Spleen (tissue), 11 donors: Measurements from ENCODE around the gene INSM1. TPM values are rescaled to one million over a fixed set of nuclear protein-coding genes. Genes with fewer than 3 reads are reported as not detected.

Source experiments
- DNase-seq: peaks from one replicate; pipeline ENCODE4 v3.0.0-alpha.2; 2020
- H3K27ac ChIP-seq, 8 donors: fragments of 200-600 bp; sonication (generic) in 7 of 8; 1 replicate in 4 of 8; 2 replicates in 4 of 8; pipeline versions ENCODE4 v1.5.0 to v1.8.0; 2016 to 2021; ENCODE audit warnings: inconsistent platforms in 4 of 8, mild to moderate bottlenecking in 4 of 8, moderate library complexity in 1 of 8
- H3K27me3 ChIP-seq, 7 donors: fragments of 200-600 bp; sonication (generic) in 6 of 7; replicated peaks in 1 of 7; 1 replicate in 4 of 7; 2 replicates in 3 of 7; pipeline versions ENCODE4 v1.5.0 to v1.8.0; 2016 to 2021; ENCODE audit warnings: inconsistent platforms in 3 of 7, mild to moderate bottlenecking in 1 of 7
- H3K36me3 ChIP-seq, 6 donors: fragments of 200-600 bp; sonication (generic) in 5 of 6; 1 replicate in 4 of 6; 2 replicates in 2 of 6; pipeline versions ENCODE4 v1.5.0 to v1.8.0; 2016 to 2021; ENCODE audit warnings: inconsistent platforms in 2 of 6
- H3K4me1 ChIP-seq, 6 donors: fragments of 200-600 bp; sonication (generic) in 5 of 6; 1 replicate in 3 of 6; 2 replicates in 3 of 6; pipeline versions ENCODE4 v1.5.0 to v1.8.0; 2016 to 2021; ENCODE audit warnings: inconsistent platforms in 3 of 6
- H3K4me3 ChIP-seq, 8 donors: fragments of 200-600 bp; sonication (generic) in 7 of 8; 1 replicate in 4 of 8; 2 replicates in 4 of 8; pipeline versions ENCODE4 v1.5.0 to v1.8.0; 2016 to 2021; ENCODE audit warnings: inconsistent platforms in 4 of 8, mild to moderate bottlenecking in 4 of 8, moderate library complexity in 2 of 8
- H3K9me3 ChIP-seq, 8 donors: fragments of 200-600 bp; sonication (generic) in 7 of 8; 1 replicate in 4 of 8; 2 replicates in 4 of 8; pipeline versions ENCODE4 v1.5.0 to v1.8.0; 2016 to 2021; ENCODE audit warnings: inconsistent platforms in 4 of 8
- CTCF ChIP-seq, 11 experiments: fragments of 200-600 bp in 7 of 11; fragments of 450-650 bp in 4 of 11; sonication (generic) in 4 of 11; IDR thresholded peaks in 8 of 11; conservative IDR thresholded peaks in 3 of 11; 1 replicate in 7 of 11; 2 replicates in 4 of 11; pipeline versions ENCODE4 v1.4.0 to v1.8.0; 2016 to 2021; ENCODE audit warnings: antibody characterized with exemption in 11 of 11, inconsistent platforms in 4 of 11, mild to moderate bottlenecking in 1 of 11
- POLR2A ChIP-seq, 3 donors: fragments of 450-650 bp; IDR thresholded peaks; one replicate each; pipeline ENCODE4 v1.5.1; 2017; ENCODE audit warnings: antibody characterized with exemption in 3 of 3, mild to moderate bottlenecking in 1 of 3
- POLR2AphosphoS5 ChIP-seq, 3 donors: sonication (generic); formaldehyde crosslinking; IDR thresholded peaks; one replicate each; pipeline ENCODE4 v1.5.1; 2017; ENCODE audit warnings: antibody characterized with exemption in 3 of 3
- WGBS, 5 donors: extraction: QIAGEN DNeasy Blood & Tissue Kit in 3 of 5; methylation state at CpG; one replicate each; pipeline versions ENCODE4 v1.1.5 to v1.1.7; 2013 to 2018; 5-methylcytosine and 5-hydroxymethylcytosine counted together
- intact Hi-C: fragments of 100-400 bp; cut with DNase I; formaldehyde crosslinking; loops from one replicate; pipeline ENCODE4 v1.15.0; 2023; ENCODE audit warnings: low total_unique reads
- polyA plus RNA-seq, 3 donors: library from polyadenylated mRNA; stranded (reverse); fragments of 200-250 nt; gene quantifications; one replicate each; pipeline ENCODE4 v1.2.1, GENCODE V29; 2013
- total RNA-seq, 7 donors: library from RNA; depleted of rRNA in 3 of 7; stranded (reverse); fragments of >200 nt in 3 of 7; fragmentation: NEBNext Ultra II Directional in 4 of 7; extraction: Animal tissue kit (Norgen Biotek cat#: 25700) in 4 of 7; gene quantifications; one replicate each; pipeline versions ENCODE4 v1.1.0 to v1.2.1, GENCODE V29; 2016 to 2021
- donor health status: healthy with polysubstance abuse.
- donor health status: DM: no; HTN: no; CAD: no; lungs with moderate emphysema.
- donor health status: DM: no; HTN: no; CAD: no.
- donor health status: Bipolar disorder and iron deficiency.
- donor health status: healthy.
- donor health status: DM: no; HTN: no; CAD: no.
- donor health status: DM: yes; HTN: yes; CAD: no.

The INSM1 gene
- total and polyA plus RNA-seq, 10 donors, result 0.15 to 0.59 (median 0.40) TPM; not detected in 3

- WGBS, 5 donors, result 71 to 82% (median 75%) methylated on average over 9 of the region's 9 CpGs
- Histone ChIP-seq H3K36me3 (peaks cover 0 to 24% (median 2%) of the 10 kb centered on the region in 6 donors), H3K9me3 (peaks cover 0 to under 1% (median 0%) of the 10 kb centered on the region in 8 donors), H3K27me3 (peaks cover 0 to 38% (median 0%) of the 10 kb centered on the region in 7 donors), H3K4me3 (no peak overlapping the region), H3K27ac (no peak overlapping the region), H3K4me1 (no peaks in the 10 kb centered on the region)
- no peak for TF ChIP-seq POLR2A (IDR thresholded peaks at IDR 0.05)
- TF ChIP-seq POLR2AphosphoS5 (IDR thresholded peaks at IDR 0.05), result no peak
- no peak for TF ChIP-seq CTCF (IDR thresholded peaks at IDR 0.05 in 8 of 11, conservative IDR thresholded peaks at IDR 0.05 in 3 of 11)
- intact Hi-C loops, result no loop called here
- no peak for DNase-seq
These were observed 18.3 kb downstream of the INSM1 start for GRCh38 chr20:20386192-20386591.

GRCh38 chr20:20390393-20390792 lies 22.5 kb downstream of the INSM1 start:
- no peak overlapping the region for H3K27ac ChIP-seq
- TF ChIP-seq CTCF (IDR thresholded peaks at IDR 0.05 in 8 of 11, conservative IDR thresholded peaks at IDR 0.05 in 3 of 11), result no peak
- no peak for TF ChIP-seq POLR2AphosphoS5 (IDR thresholded peaks at IDR 0.05)
- TF ChIP-seq POLR2A (IDR thresholded peaks at IDR 0.05), result no peak
- DNase-seq, result no peak
- H3K9me3 ChIP-seq, result no peaks in the 10 kb centered on the region
- H3K4me1 ChIP-seq, result peaks cover 0 to 23% (median 6%) of the 10 kb centered on the region in 6 donors
- 93 to 97% (median 95%) methylated on average over 9 of the region's 9 CpGs for WGBS, 5 donors
- H3K4me3 ChIP-seq, result no peak overlapping the region
- intact Hi-C loops, result no loop called here
- H3K27me3 ChIP-seq, result no peaks in the 10 kb centered on the region
- H3K36me3 ChIP-seq, result peaks cover 0 to 65% (median 13%) of the 10 kb centered on the region in 6 donors

GRCh38 chr20:20391115-20391514 lies 23.2 kb downstream of the INSM1 start:
- Histone ChIP-seq H3K4me1 (peaks cover 0 to 23% (median 6%) of the 10 kb centered on the region in 6 donors), H3K4me3 (no peak overlapping the region), H3K9me3 (no peaks in the 10 kb centered on the region), H3K27me3 (no peaks in the 10 kb centered on the region), H3K36me3 (peaks cover 0 to 73% (median 16%) of the 10 kb centered on the region in 6 donors), H3K27ac (no peak overlapping the region)
- TF ChIP-seq POLR2A (IDR thresholded peaks at IDR 0.05) (no peak), POLR2AphosphoS5 (IDR thresholded peaks at IDR 0.05) (no peak), CTCF (IDR thresholded peaks at IDR 0.05 in 8 of 11, conservative IDR thresholded peaks at IDR 0.05 in 3 of 11) (no peak)
- intact Hi-C loops, result no loop called here
- WGBS, 5 donors, result 77 to 92% (median 84%) methylated on average over 4 of the region's 4 CpGs
- DNase-seq, result no peak

GRCh38 chr20:20391766-20392165 lies 23.9 kb downstream of the INSM1 start:
- H3K36me3 ChIP-seq, result peaks cover 0 to 79% (median 16%) of the 10 kb centered on the region in 6 donors
- no peak for DNase-seq
- no peak overlapping the region for H3K4me3 ChIP-seq
- TF ChIP-seq CTCF (IDR thresholded peaks at IDR 0.05 in 8 of 11, conservative IDR thresholded peaks at IDR 0.05 in 3 of 11) (no peak), POLR2A (IDR thresholded peaks at IDR 0.05) (no peak)
- H3K27me3 ChIP-seq, result no peaks in the 10 kb centered on the region
- 80 to 91% (median 85%) methylated on average over 11 to 13 of the region's 13 CpGs for WGBS, 5 donors
- no peaks in the 10 kb centered on the region for H3K9me3 ChIP-seq
- H3K4me1 ChIP-seq, result peaks cover 0 to 23% (median 6%) of the 10 kb centered on the region in 6 donors
- H3K27ac ChIP-seq, result no peak overlapping the region
- intact Hi-C loops, result no loop called here
